ENCODE data around the gene AFG1L.

DNA sequence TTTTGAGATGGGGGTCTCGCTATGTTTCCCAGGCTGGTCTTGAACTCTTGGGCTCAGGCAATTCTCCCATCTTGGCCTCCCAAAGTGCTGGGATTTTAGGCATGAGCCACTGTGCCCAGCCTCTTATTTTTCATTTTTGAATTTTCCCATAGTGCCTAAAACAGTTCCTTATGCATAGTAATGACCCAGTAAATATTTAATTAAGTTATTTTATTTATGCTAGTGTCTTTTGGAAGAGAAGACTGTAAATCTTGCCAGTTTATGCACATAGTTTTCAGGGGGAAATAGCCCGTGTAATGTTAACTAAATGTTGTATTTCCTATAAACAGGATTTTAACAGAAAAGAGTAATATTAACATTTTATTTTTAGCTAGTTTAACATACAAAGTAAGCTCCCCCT is 60.3 kb downstream of the AFG1L start:
- TF ChIP-seq, protein P1, sequence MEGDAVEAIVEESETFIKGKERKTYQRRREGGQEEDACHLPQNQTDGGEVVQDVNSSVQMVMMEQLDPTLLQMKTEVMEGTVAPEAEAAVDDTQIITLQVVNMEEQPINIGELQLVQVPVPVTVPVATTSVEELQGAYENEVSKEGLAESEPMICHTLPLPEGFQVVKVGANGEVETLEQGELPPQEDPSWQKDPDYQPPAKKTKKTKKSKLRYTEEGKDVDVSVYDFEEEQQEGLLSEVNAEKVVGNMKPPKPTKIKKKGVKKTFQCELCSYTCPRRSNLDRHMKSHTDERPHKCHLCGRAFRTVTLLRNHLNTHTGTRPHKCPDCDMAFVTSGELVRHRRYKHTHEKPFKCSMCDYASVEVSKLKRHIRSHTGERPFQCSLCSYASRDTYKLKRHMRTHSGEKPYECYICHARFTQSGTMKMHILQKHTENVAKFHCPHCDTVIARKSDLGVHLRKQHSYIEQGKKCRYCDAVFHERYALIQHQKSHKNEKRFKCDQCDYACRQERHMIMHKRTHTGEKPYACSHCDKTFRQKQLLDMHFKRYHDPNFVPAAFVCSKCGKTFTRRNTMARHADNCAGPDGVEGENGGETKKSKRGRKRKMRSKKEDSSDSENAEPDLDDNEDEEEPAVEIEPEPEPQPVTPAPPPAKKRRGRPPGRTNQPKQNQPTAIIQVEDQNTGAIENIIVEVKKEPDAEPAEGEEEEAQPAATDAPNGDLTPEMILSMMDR (IDR thresholded peaks at IDR 0.05) = no peak
- TF ChIP-seq POLR2A (IDR thresholded peaks at IDR 0.05) = no peak

Data from heart left ventricle (tissue), 13 donors.